ENCODE data around the gene MXI1.
A peak's percentile ranks its signal among the peaks of the same experiment; 100 is the strongest.

The MXI1 gene

GRCh38 chr10:110207011-110207804 is at the start of gene MXI1:
MXI1 (plus strand) TSS chr10:110207605; CDS start chr10:110207809, 204 bp downstream.
- POLR2A ChIA-PET, result interaction anchor here (0.8 to 1.7 kb wide), 3 partner anchors 12 to 14 kb away, joined by 4 to 10 read pairs (median 7); no protein-coding TSS in a partner anchor
- DNase-seq (ENCODE audit: extremely low spot score), result peak; percentile 77
- TF ChIP-seq CTCF (IDR thresholded peaks at IDR 0.05; ENCODE audit: control extremely low read depth, extremely low read depth, low read depth, missing control alignments), result no peak
- CTCF ChIA-PET, result interaction anchor here (0.7 to 4.4 kb wide), 19 partner anchors 10 to 338 kb away, joined by 3 to 19 read pairs (median 6); no protein-coding TSS in a partner anchor

- POLR2A ChIA-PET, result no interaction called here
- CTCF ChIA-PET, result interaction anchor here (1.7 to 3.6 kb wide), 3 partner anchors 9 to 20 kb away, joined by 6 to 20 read pairs (median 12); no protein-coding TSS in a partner anchor
- DNase-seq (ENCODE audit: extremely low spot score), result no peak
- no peak for TF ChIP-seq CTCF (IDR thresholded peaks at IDR 0.05; ENCODE audit: control extremely low read depth, extremely low read depth, low read depth, missing control alignments)
Observed at GRCh38 chr10:110158051-110159005, 49.1 kb upstream of the MXI1 start.

GRCh38 chr10:110160081-110160480 is 47.3 kb upstream of the MXI1 start:
- DNase-seq (ENCODE audit: extremely low spot score), result no peak
- CTCF ChIA-PET, result interaction anchor here (0.9 to 1.1 kb wide), 3 partner anchors 13 to 119 kb away, joined by 3 read pairs; no protein-coding TSS in a partner anchor
- no peak for TF ChIP-seq CTCF (IDR thresholded peaks at IDR 0.05; ENCODE audit: control extremely low read depth, extremely low read depth, low read depth, missing control alignments)
- POLR2A ChIA-PET, result no interaction called here

- DNase-seq (ENCODE audit: extremely low spot score), result no peak
- TF ChIP-seq CTCF (IDR thresholded peaks at IDR 0.05; ENCODE audit: control extremely low read depth, extremely low read depth, low read depth, missing control alignments), result no peak
- ChIA-PET POLR2A (no interaction called here), CTCF (interaction anchor here (0.9 to 1.1 kb wide), 3 partner anchors 13 to 118 kb away, joined by 3 read pairs; no protein-coding TSS in a partner anchor)
Observed at GRCh38 chr10:110160522-110160921, 46.9 kb upstream of the MXI1 start.

GRCh38 chr10:110162741-110163145 is 44.7 kb upstream of the MXI1 start:
- ChIA-PET POLR2A (no interaction called here), CTCF (no interaction called here)
- DNase-seq (ENCODE audit: extremely low spot score), result no peak
- no peak for TF ChIP-seq CTCF (IDR thresholded peaks at IDR 0.05; ENCODE audit: control extremely low read depth, extremely low read depth, low read depth, missing control alignments)

GRCh38 chr10:110163192-110163773 is 44.1 kb upstream of the MXI1 start:
- POLR2A ChIA-PET, result no interaction called here
- CTCF ChIA-PET, result interaction anchor here (0.6 to 2.8 kb wide), 3 partner anchors 11 to 43 kb away, joined by 3 to 10 read pairs (median 3); no protein-coding TSS in a partner anchor
- no peak for DNase-seq (ENCODE audit: extremely low spot score)
- no peak for TF ChIP-seq CTCF (IDR thresholded peaks at IDR 0.05; ENCODE audit: control extremely low read depth, extremely low read depth, low read depth, missing control alignments)

Data from GM10248 (cell line).